GM21737 (cell line): ENCODE measurements around the gene RTKN.
"Not testable (repeated sequence)": the region's sequence is repeated elsewhere in the genome, so short reads cannot be mapped to it uniquely, and the experiment has no call there.

Source experiments
- ATAC-seq: cut with Tn5 transposase; IDR thresholded peaks from one replicate; pipeline ENCODE4 v1.9.1; 2021; ENCODE audit warnings: mild to moderate bottlenecking, moderate library complexity; ENCODE audit not compliant: unreplicated experiment

Gene RTKN

GRCh38 chr2:74461187-74462053 lies 19.7 kb upstream of the RTKN start:
- ATAC-seq = no peak

GRCh38 chr2:74460187-74460586 lies 18.4 kb upstream of the RTKN start:
- not testable (repeated sequence) for ATAC-seq

- not testable (repeated sequence) for ATAC-seq
These were observed 17.9 kb upstream of the RTKN start for GRCh38 chr2:74459503-74460118.

- ATAC-seq = no peak
These were observed 17.2 kb upstream of the RTKN start for GRCh38 chr2:74458938-74459363.

- peak; percentile 76 for ATAC-seq
These were observed 16.6 kb upstream of the RTKN start, which contains the start of gene WBP1 for GRCh38 chr2:74458132-74458937. TSS of gene WBP1 (plus strand) at chr2:74458438. CDS start at chr2:74458603, 165 bp downstream.

- peak; percentile 35 for ATAC-seq
These were observed 15.9 kb upstream of the RTKN start for GRCh38 chr2:74457549-74458131.

- ATAC-seq = no peak
These were observed 15.4 kb upstream of the RTKN start for GRCh38 chr2:74457129-74457548.

GRCh38 chr2:74454654-74455511 lies 13.1 kb upstream of the RTKN start, which contains the start of gene INO80B:
TSS of gene INO80B (plus strand) at chr2:74455087. CDS start at chr2:74455117, 30 bp downstream.
- ATAC-seq = peak; percentile 46

GRCh38 chr2:74450570-74451190 lies 8.9 kb upstream of the RTKN start:
- ATAC-seq = no peak

GRCh38 chr2:74448771-74449170 lies 7.0 kb upstream of the RTKN start:
- no peak for ATAC-seq

- no peak for ATAC-seq
These were observed 5.7 kb upstream of the RTKN start for GRCh38 chr2:74447230-74447999.

- ATAC-seq = no peak
These were observed 3.0 kb upstream of the RTKN start for GRCh38 chr2:74444498-74445318.

- not testable (repeated sequence) for ATAC-seq
These were observed 953 bp upstream of the RTKN start for GRCh38 chr2:74442483-74443297.

GRCh38 chr2:74441170-74441689 lies 507 bp downstream of the RTKN start:
- no peak for ATAC-seq

GRCh38 chr2:74440378-74441169 lies 1.2 kb downstream of the RTKN start:
- peak; percentile 87 for ATAC-seq
